GM18909 (cell line): ENCODE results near the gene MYH16.
"Not testable (repeated sequence)": the region's sequence is repeated elsewhere in the genome, so short reads cannot be mapped to it uniquely, and the experiment has no call there.

Experiments
- ATAC-seq: cut with Tn5 transposase; IDR thresholded peaks from one replicate; pipeline ENCODE4 v1.9.1; 2021; ENCODE audit warnings: mild to moderate bottlenecking; ENCODE audit not compliant: unreplicated experiment, poor library complexity

The MYH16 gene

GRCh38 chr7:99340659-99341058, 68.0 kb downstream of the MYH16 start:
- no peak for ATAC-seq

- ATAC-seq = no peak
Measured at GRCh38 chr7:99344061-99344647, 71.5 kb downstream of the MYH16 start.

GRCh38 chr7:99350641-99351040, 78.0 kb downstream of the MYH16 start:
- ATAC-seq = not testable (repeated sequence)

- ATAC-seq = no peak
Measured at GRCh38 chr7:99352247-99352646, 79.6 kb downstream of the MYH16 start.

- no peak for ATAC-seq
Measured at GRCh38 chr7:99355098-99355497, 82.5 kb downstream of the MYH16 start.

- ATAC-seq = no peak
Measured at GRCh38 chr7:99357701-99358490, 85.3 kb downstream of the MYH16 start.

- ATAC-seq = not testable (repeated sequence)
Measured at GRCh38 chr7:99358521-99358920, 85.9 kb downstream of the MYH16 start.

GRCh38 chr7:99359465-99360154, 87.0 kb downstream of the MYH16 start:
- ATAC-seq = no peak
